Lung (tissue), 12 donors: ENCODE results near the gene ARL6IP5. TPM values are rescaled to one million over a fixed set of nuclear protein-coding genes. Genes with fewer than 3 reads are reported as not detected.

Experiments used
- ATAC-seq: fragments of 200-7000 bp; cut with Tn5 transposase; one replicate; pipeline ENCODE4 v1.9.1; 2020; ENCODE audit warnings: moderate number of reproducible peaks; ENCODE audit not compliant: insufficient read depth, low FRiP score
- DNase-seq, 3 donors: peaks; one replicate each; pipeline ENCODE4 v3.0.0-alpha.2; 2013 to 2017
- H3K27ac ChIP-seq, 2 donors: one replicate each; pipeline ENCODE4 v1.5.1; 2013; ENCODE audit warnings: mild to moderate bottlenecking in 2 of 2, moderate library complexity in 2 of 2, control low read depth in 1 of 2, inconsistent platforms in 1 of 2, low read depth in 1 of 2, low read length in 1 of 2
- H3K27me3 ChIP-seq, 3 donors: one replicate each; pipeline ENCODE4 v1.5.1; 2013; ENCODE audit warnings: low read length in 2 of 3; ENCODE audit not compliant: control insufficient read depth in 3 of 3, insufficient read depth in 3 of 3
- H3K36me3 ChIP-seq, 4 donors: one replicate each; pipeline ENCODE4 v1.5.1; 2013; ENCODE audit warnings: low read length in 4 of 4, mild to moderate bottlenecking in 1 of 4, moderate library complexity in 1 of 4; ENCODE audit not compliant: control insufficient read depth in 4 of 4, insufficient read depth in 4 of 4
- H3K4me1 ChIP-seq, 5 donors: one replicate each; pipeline ENCODE4 v1.5.1; 2013; ENCODE audit warnings: low read length in 5 of 5, mild to moderate bottlenecking in 2 of 5, moderate library complexity in 1 of 5; ENCODE audit not compliant: control insufficient read depth in 5 of 5, insufficient read depth in 5 of 5
- H3K4me3 ChIP-seq: one replicate; pipeline ENCODE4 v1.5.1; 2013; ENCODE audit warnings: mild to moderate bottlenecking, control low read depth, moderate library complexity
- H3K9ac ChIP-seq, 2 donors: one replicate each; pipeline ENCODE4 v1.5.1; 2013; ENCODE audit warnings: low read length in 2 of 2, control low read depth in 1 of 2; ENCODE audit not compliant: insufficient read depth in 1 of 2
- H3K9me3 ChIP-seq, 4 donors: one replicate each; pipeline ENCODE4 v1.5.1; 2013; ENCODE audit warnings: low read length in 3 of 4, mild to moderate bottlenecking in 1 of 4, moderate library complexity in 1 of 4; ENCODE audit not compliant: control insufficient read depth in 4 of 4, insufficient read depth in 3 of 4
- WGBS, 2 donors: extraction: QIAGEN DNeasy Blood & Tissue Kit; methylation state at CpG; one replicate each; pipeline ENCODE4 v1.1.7; 2013; 5-methylcytosine and 5-hydroxymethylcytosine counted together
- polyA plus RNA-seq, 2 donors: library from polyadenylated mRNA; stranded (reverse); fragments of 200-250 nt; gene quantifications; one replicate each; pipeline ENCODE4 v1.2.1, GENCODE V29; 2013
- total RNA-seq, 2 donors: library from RNA; depleted of rRNA in 1 of 2; stranded (reverse); fragments of >200 nt in 1 of 2; gene quantifications; one replicate each; pipeline ENCODE4 v1.2.1, GENCODE V29; 2014 to 2021
- TF ChIP-seq, protein P1 (sequence below): IDR thresholded peaks from 2 replicates; pipeline ENCODE4 v1.5.1; 2012; ENCODE audit warnings: mild to moderate bottlenecking; ENCODE audit errors: control extremely low read depth, extremely low read depth
- donor health status: control.
- donor health status: control.
- donor health status: Bipolar disorder and iron deficiency.
- donor health status: healthy.
- donor health status: DM: yes; HTN: yes; CAD: no.

ARL6IP5 gene
- total and polyA plus RNA-seq, 4 donors: 105 to 132 (median 121) TPM

- ATAC-seq (peak; percentile 83), DNase-seq (peak; percentile 92 to 94 (median 93))
- peak within 1 kb of the TSS in 1 of 2 donors; percentile 89 for H3K27ac ChIP-seq
- peaks cover 0 to 1% (median 0%) of the 10 kb centered on the region in 4 donors for H3K36me3 ChIP-seq
- WGBS, 2 donors: 4 to 5% methylated on average over 37 of the region's 37 CpGs
- peak within 1 kb of the TSS; percentile 79 for H3K4me3 ChIP-seq
- H3K4me1 ChIP-seq: peaks cover 6 to 36% (median 14%) of the 10 kb centered on the region in 5 donors
- TF ChIP-seq, protein P1, sequence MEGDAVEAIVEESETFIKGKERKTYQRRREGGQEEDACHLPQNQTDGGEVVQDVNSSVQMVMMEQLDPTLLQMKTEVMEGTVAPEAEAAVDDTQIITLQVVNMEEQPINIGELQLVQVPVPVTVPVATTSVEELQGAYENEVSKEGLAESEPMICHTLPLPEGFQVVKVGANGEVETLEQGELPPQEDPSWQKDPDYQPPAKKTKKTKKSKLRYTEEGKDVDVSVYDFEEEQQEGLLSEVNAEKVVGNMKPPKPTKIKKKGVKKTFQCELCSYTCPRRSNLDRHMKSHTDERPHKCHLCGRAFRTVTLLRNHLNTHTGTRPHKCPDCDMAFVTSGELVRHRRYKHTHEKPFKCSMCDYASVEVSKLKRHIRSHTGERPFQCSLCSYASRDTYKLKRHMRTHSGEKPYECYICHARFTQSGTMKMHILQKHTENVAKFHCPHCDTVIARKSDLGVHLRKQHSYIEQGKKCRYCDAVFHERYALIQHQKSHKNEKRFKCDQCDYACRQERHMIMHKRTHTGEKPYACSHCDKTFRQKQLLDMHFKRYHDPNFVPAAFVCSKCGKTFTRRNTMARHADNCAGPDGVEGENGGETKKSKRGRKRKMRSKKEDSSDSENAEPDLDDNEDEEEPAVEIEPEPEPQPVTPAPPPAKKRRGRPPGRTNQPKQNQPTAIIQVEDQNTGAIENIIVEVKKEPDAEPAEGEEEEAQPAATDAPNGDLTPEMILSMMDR: no peak
- peak within 1 kb of the TSS; percentile 53 to 82 for H3K9ac ChIP-seq
- H3K27me3 ChIP-seq: no peaks in the 10 kb centered on the region
- no peaks in the 10 kb centered on the region for H3K9me3 ChIP-seq
Measured at GRCh38 chr3:69080233-69080920, 4.4 kb upstream of the ARL6IP5 start, which contains the start of gene UBA3. Gene UBA3, minus strand, starts transcription at chr3:69080365. Its CDS starts 12 bp downstream, at chr3:69080353.

GRCh38 chr3:69081583-69082262, 3.0 kb upstream of the ARL6IP5 start:
- Histone ChIP-seq H3K27me3 (no peaks in the 10 kb centered on the region), H3K4me3 (no peak overlapping the region), H3K27ac (peak overlapping the region in 1 of 2 donors; percentile 67), H3K9me3 (no peaks in the 10 kb centered on the region), H3K4me1 (peaks cover 6 to 47% (median 14%) of the 10 kb centered on the region in 5 donors), H3K36me3 (peaks cover 0 to 1% (median 0%) of the 10 kb centered on the region in 4 donors), H3K9ac (no peak overlapping the region)
- ATAC-seq: no peak
- TF ChIP-seq, protein P1: no peak
- 73 to 83% methylated on average over 5 of the region's 5 CpGs for WGBS, 2 donors
- no peak for DNase-seq

GRCh38 chr3:69082361-69082760, 2.4 kb upstream of the ARL6IP5 start:
- TF ChIP-seq, protein P1: no peak
- H3K36me3 ChIP-seq: peaks cover 0 to 1% (median 0%) of the 10 kb centered on the region in 4 donors

More at GRCh38 chr3:69082361-69082760, 2.4 kb upstream of the ARL6IP5 start:
- peak overlapping the region in 1 of 2 donors; percentile 13 for H3K9ac ChIP-seq
- no peaks in the 10 kb centered on the region for H3K27me3 ChIP-seq
- no peak for ATAC-seq
- H3K27ac ChIP-seq: peak overlapping the region in 1 of 2 donors; percentile 28
- H3K9me3 ChIP-seq: no peaks in the 10 kb centered on the region
- H3K4me1 ChIP-seq: peaks cover 6 to 54% (median 18%) of the 10 kb centered on the region in 5 donors
- WGBS, 2 donors: 50 to 64% methylated on average over 2 of the region's 2 CpGs
- H3K4me3 ChIP-seq: no peak overlapping the region
- DNase-seq: no peak
